Hepatocyte (in vitro differentiated cells): Measurements from ENCODE around the gene JAG1.

ENCODE experiments used
- CTCF ChIP-seq: fragments of 200-600 bp; sonication (generic); IDR thresholded peaks from 2 replicates; pipeline ENCODE4 v1.5.1; 2016; ENCODE audit warnings: antibody characterized with exemption, mild to moderate bottlenecking; ENCODE audit not compliant: poor library complexity
- EZH2 ChIP-seq: fragments of 200-600 bp; sonication (generic); IDR thresholded peaks from 2 replicates; pipeline ENCODE4 v1.6.1; 2016; ENCODE audit warnings: antibody characterized with exemption, mild to moderate bottlenecking, borderline replicate concordance

GRCh38 chr20:10682939-10683338, 9.1 kb upstream of the JAG1 start:
- no peak for TF ChIP-seq CTCF
- TF ChIP-seq EZH2: no peak
